CD4-positive, alpha-beta T cell treated with Interleukin-1 beta for 1 hour (primary cell): ENCODE measurements around the gene ZNF2.

Experiments
- DNase-seq, 2 donors: peaks; one replicate each; pipeline ENCODE4 v3.0.0-alpha.2; 2020 to 2022

ZNF2 gene

GRCh38 chr2:95207111-95207961, 41.7 kb downstream of the ZNF2 start, which contains the start of gene ZNF892:
TSS of gene ZNF892 (plus strand) at chr2:95207521. CDS start at chr2:95207816, 295 bp downstream.
- DNase-seq, result peak; percentile 79 to 81

GRCh38 chr2:95208106-95208505, 42.5 kb downstream of the ZNF2 start:
- DNase-seq, result no peak

DNA sequence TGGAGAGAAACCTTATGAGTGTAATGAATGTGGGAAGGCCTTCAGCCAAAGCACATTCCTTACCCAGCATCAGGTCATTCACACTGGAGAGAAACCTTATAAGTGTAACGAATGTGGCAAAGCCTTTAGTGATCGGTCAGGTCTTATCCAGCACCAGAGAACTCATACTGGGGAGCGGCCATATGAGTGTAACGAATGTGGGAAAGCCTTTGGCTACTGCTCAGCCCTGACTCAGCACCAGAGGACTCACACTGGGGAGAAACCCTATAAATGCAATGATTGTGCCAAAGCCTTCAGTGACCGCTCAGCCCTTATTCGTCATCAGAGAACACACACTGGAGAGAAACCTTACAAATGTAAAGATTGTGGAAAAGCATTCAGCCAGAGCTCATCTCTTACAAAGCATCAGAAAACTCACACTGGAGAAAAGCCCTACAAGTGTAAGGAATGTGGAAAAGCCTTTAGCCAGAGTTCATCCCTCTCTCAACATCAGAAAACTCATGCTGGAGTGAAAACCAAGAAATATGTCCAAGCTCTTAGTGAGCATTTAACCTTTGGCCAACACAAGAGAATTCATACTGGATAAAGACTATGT, 49.5 kb downstream of the ZNF2 start:
- DNase-seq, result no peak

DNA sequence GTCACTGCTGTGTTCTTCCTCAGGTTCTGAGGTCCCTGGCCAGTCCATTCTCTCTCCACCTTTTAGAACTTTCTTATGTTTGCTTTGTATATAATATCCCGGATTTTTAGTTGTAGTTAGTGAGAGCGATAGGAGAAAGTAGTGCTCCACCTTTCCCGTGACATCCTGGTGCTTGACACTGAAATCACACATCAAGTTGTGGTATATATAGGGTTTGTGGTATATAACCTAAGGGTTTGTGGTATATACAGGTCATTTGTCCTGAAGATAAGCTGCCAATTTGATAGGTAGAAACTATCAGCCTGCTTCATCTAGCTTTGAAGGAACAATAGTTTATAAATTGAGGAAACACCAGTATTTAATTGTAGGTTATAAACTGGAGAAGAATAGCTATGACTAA, 54.8 kb downstream of the ZNF2 start:
- no peak for DNase-seq

GRCh38 chr2:95225658-95226057, 60.0 kb downstream of the ZNF2 start:
- no peak for DNase-seq

GRCh38 chr2:95231723-95232122, 66.1 kb downstream of the ZNF2 start:
- DNase-seq, result no peak

GRCh38 chr2:95232232-95232631, 66.6 kb downstream of the ZNF2 start:
- DNase-seq, result no peak
